Measurements from ENCODE around the gene MBLAC1.

- TF ChIP-seq POLR2A (IDR thresholded peaks at IDR 0.05; ENCODE audit: low read depth) (no peak), POLR2AphosphoS5 (IDR thresholded peaks at IDR 0.05) (no peak)
- TF ChIP-seq, protein P1, sequence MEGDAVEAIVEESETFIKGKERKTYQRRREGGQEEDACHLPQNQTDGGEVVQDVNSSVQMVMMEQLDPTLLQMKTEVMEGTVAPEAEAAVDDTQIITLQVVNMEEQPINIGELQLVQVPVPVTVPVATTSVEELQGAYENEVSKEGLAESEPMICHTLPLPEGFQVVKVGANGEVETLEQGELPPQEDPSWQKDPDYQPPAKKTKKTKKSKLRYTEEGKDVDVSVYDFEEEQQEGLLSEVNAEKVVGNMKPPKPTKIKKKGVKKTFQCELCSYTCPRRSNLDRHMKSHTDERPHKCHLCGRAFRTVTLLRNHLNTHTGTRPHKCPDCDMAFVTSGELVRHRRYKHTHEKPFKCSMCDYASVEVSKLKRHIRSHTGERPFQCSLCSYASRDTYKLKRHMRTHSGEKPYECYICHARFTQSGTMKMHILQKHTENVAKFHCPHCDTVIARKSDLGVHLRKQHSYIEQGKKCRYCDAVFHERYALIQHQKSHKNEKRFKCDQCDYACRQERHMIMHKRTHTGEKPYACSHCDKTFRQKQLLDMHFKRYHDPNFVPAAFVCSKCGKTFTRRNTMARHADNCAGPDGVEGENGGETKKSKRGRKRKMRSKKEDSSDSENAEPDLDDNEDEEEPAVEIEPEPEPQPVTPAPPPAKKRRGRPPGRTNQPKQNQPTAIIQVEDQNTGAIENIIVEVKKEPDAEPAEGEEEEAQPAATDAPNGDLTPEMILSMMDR (IDR thresholded peaks at IDR 0.05) = no peak
Measured at GRCh38 chr7:100155553-100156317, 29.0 kb downstream of the MBLAC1 start.
